Panc1 (cell line): ENCODE results near the gene SHANK2. TPM values are rescaled to one million over a fixed set of nuclear protein-coding genes. Genes with fewer than 3 reads are reported as not detected.

Source experiments
- ATAC-seq: fragments of 200-7000 bp; cut with Tn5 transposase; 2 replicates; pipeline ENCODE4 v1.9.1; 2020; ENCODE audit warnings: mild to moderate bottlenecking, moderate library complexity
- BruUV-seq: library from RNA; stranded (reverse); fragments of 400-500 nt; replicated peaks from 2 replicates; lab custom pipeline; 2021; lab: Mats Ljungman, UMichigan
- CTCF ChIA-PET: fragments of 300-600 bp; sonication (Branson Sonifier 250); formaldehyde crosslinking; loops from one replicate; lab custom pipeline; 2022; ENCODE audit warnings: antibody characterized with exemption; lab: Charles Lee
- POLR2A ChIA-PET: fragments of 300-600 bp; sonication (Branson Sonifier 250); formaldehyde crosslinking; loops from one replicate; lab custom pipeline; 2022; ENCODE audit warnings: antibody characterized with exemption; lab: Charles Lee
- DNase-seq: peaks from one replicate; pipeline ENCODE4 v3.0.0-alpha.2; 2010; ENCODE audit warnings: low read depth, low spot score
- H3K27ac ChIP-seq: 2 replicates; pipeline ENCODE4 v1.5.1; 2011; ENCODE audit warnings: mild to moderate bottlenecking, low read length, inconsistent platforms
- H3K27me3 ChIP-seq: fragments of 200-500 bp; sonication (Bioruptor generic); 2 replicates; pipeline ENCODE4 v1.6.0; 2014; ENCODE audit warnings: low read length, inconsistent platforms; ENCODE audit not compliant: control insufficient read depth, insufficient read depth
- H3K36me3 ChIP-seq: fragments of 200-500 bp; sonication (Bioruptor generic); 2 replicates; pipeline ENCODE4 v1.5.1; 2014; ENCODE audit warnings: inconsistent platforms, mild to moderate bottlenecking, low read length, moderate library complexity; ENCODE audit not compliant: control insufficient read depth, insufficient read depth
- H3K4me1 ChIP-seq: 2 replicates; pipeline ENCODE4 v1.5.1; 2011; ENCODE audit warnings: inconsistent platforms, mild to moderate bottlenecking, low read length, moderate library complexity; ENCODE audit not compliant: control insufficient read depth, insufficient read depth
- H3K4me3 ChIP-seq, 2 experiments: 2 replicates each; pipeline ENCODE4 v1.5.1; 2011 to 2012; ENCODE audit warnings: low read depth in 2 of 2, low read length in 2 of 2, mild to moderate bottlenecking in 2 of 2, inconsistent platforms in 1 of 2, moderate library complexity in 1 of 2
- H3K9me3 ChIP-seq: fragments of 200-500 bp; sonication (Bioruptor generic); 2 replicates; pipeline ENCODE4 v1.5.1; 2014; ENCODE audit warnings: low read depth, mild to moderate bottlenecking, inconsistent platforms, low read length, moderate library complexity; ENCODE audit not compliant: control insufficient read depth, insufficient read depth
- CTCF ChIP-seq: fragments of 450-650 bp; IDR thresholded peaks from 2 replicates; pipeline ENCODE4 v1.5.1; 2017; ENCODE audit warnings: mild to moderate bottlenecking
- POLR2AphosphoS5 ChIP-seq: IDR thresholded peaks from 2 replicates; pipeline ENCODE4 v1.6.1; 2012; ENCODE audit warnings: mild to moderate bottlenecking, low read depth, low read length, moderate library complexity
- REST ChIP-seq, 2 experiments: IDR thresholded peaks; 2 replicates each; pipeline ENCODE4 v1.6.1; 2011 to 2012; ENCODE audit warnings: low read depth in 2 of 2, control low read depth in 1 of 2, low read length in 1 of 2, mild to moderate bottlenecking in 1 of 2, moderate library complexity in 1 of 2; ENCODE audit not compliant: insufficient read depth in 1 of 2
- SIN3A ChIP-seq: IDR thresholded peaks from 2 replicates; pipeline ENCODE4 v1.6.1; 2012; ENCODE audit warnings: low read depth, mild to moderate bottlenecking, low read length, moderate library complexity, borderline replicate concordance; ENCODE audit not compliant: insufficient read depth
- TCF7L2 ChIP-seq: IDR thresholded peaks from 2 replicates; pipeline ENCODE4 v1.6.1; 2011; ENCODE audit warnings: mild to moderate bottlenecking, low read depth, low read length, inconsistent platforms
- in situ Hi-C: cut with HindIII; loops from 2 replicates; pipeline ENCODE4 v1.10.0; 2016; ENCODE audit warnings: low sequenced_read_pairs, low pct_unique_long_range_greater_than_20kb
- intact Hi-C: fragments of 100-400 bp; cut with micrococcal nuclease; formaldehyde crosslinking; loops from one replicate; pipeline ENCODE4 v1.10.0; 2022; ENCODE audit not compliant: unreplicated experiment
- total RNA-seq: library from RNA; stranded (reverse); gene quantifications from one replicate; pipeline ENCODE4 v1.2.1, GENCODE V29; 2021; ENCODE audit not compliant: unreplicated experiment

SHANK2 gene
- total RNA-seq, 1 experiment from 2014 or later, result 1.7 TPM

- H3K4me3 ChIP-seq, result no peak overlapping the region
Observed at GRCh38 chr11:71298761-71299181, 46.4 kb upstream of the SHANK2 start.

DNA sequence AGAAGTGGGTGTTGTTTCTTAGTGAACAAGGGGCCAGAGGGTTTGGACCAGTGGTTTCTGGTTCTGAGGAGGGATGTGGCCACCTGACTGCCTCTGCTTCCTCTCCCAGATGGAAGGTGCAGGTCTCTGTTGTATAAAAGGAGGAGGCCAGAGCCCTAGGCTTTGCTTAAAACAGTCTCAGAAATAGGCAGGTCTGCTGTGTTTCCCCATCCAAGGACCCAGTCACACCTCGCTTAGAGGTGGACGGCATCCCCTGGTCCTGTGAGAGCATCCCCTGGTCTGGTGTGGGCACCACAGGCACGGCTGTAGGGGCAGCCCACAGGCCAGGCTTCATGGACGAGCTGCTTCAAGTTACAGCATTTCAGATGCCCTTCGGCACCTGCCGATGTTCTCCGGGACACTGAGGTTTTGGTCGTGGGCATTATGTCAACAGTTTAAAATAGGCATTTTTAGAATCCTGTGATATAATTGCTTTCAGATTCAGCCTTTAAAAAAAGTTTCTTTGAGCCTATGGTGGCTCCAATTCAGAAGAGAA is 45.7 kb upstream of the SHANK2 start:
- Histone ChIP-seq H3K4me3 (no peak overlapping the region), H3K9me3 (no peaks in the 10 kb centered on the region), H3K36me3 (no peaks in the 10 kb centered on the region), H3K4me1 (0 out of 2 replicates have a peak, but pooled peaks cover 11% of the 10 kb centered on the region), H3K27me3 (no peaks in the 10 kb centered on the region), H3K27ac (no peak overlapping the region)
- CTCF ChIA-PET, result no interaction called here
- POLR2A ChIA-PET, result no interaction called here
- DNase-seq (no peak), ATAC-seq (no peak)
- no TSS peak for BruUV-seq
- TF ChIP-seq POLR2AphosphoS5 (no peak), CTCF (no peak), SIN3A (no peak), REST (IDR thresholded peaks at IDR 0.05; ENCODE audit: insufficient read depth in 1 of 2, low read depth in 2 of 2, low read length in 1 of 2) (no peak), TCF7L2 (no peak)
- in situ Hi-C loops, result no loop called here
- intact Hi-C loops, result no loop called here

More at GRCh38 chr11:71298761-71299181, 46.4 kb upstream of the SHANK2 start:
- no peak for TF ChIP-seq REST (IDR thresholded peaks at IDR 0.05; ENCODE audit: insufficient read depth in 1 of 2, low read depth in 2 of 2, low read length in 1 of 2)
- TF ChIP-seq CTCF, result no peak
- TF ChIP-seq POLR2AphosphoS5, result no peak
- TF ChIP-seq SIN3A, result no peak
- TF ChIP-seq TCF7L2, result no peak
- in situ Hi-C loops, result no loop called here
- intact Hi-C loops, result no loop called here
- Histone ChIP-seq H3K27ac (0 out of 2 replicates have a peak overlapping the region, but pooled peaks have one; percentile 24), H3K9me3 (no peaks in the 10 kb centered on the region), H3K27me3 (no peaks in the 10 kb centered on the region), H3K4me1 (0 out of 2 replicates have a peak, but pooled peaks cover 11% of the 10 kb centered on the region), H3K36me3 (no peaks in the 10 kb centered on the region)
- ChIA-PET CTCF (no interaction called here), POLR2A (no interaction called here)
- DNase-seq (no peak), ATAC-seq (peak; percentile 4; the same call in 1 of the 2 replicates)
- BruUV-seq, result no TSS peak
